OCI-LY3 (cell line): ENCODE data around the gene DRAP1.

Source experiments
- EZH2phosphoT487 ChIP-seq: fragments of 200-600 bp; shearing (Covaris generic); IDR thresholded peaks from 2 replicates; pipeline ENCODE4 v1.6.1; 2018; ENCODE audit warnings: antibody characterized with exemption, mixed run types, low read depth
- TF ChIP-seq, protein P1 (sequence below): fragments of 200-600, 300-600 bp; sonication (generic); IDR thresholded peaks from 2 replicates; pipeline ENCODE4 v1.5.1; 2014; ENCODE audit warnings: antibody characterized with exemption, low read length, low read depth

DNA sequence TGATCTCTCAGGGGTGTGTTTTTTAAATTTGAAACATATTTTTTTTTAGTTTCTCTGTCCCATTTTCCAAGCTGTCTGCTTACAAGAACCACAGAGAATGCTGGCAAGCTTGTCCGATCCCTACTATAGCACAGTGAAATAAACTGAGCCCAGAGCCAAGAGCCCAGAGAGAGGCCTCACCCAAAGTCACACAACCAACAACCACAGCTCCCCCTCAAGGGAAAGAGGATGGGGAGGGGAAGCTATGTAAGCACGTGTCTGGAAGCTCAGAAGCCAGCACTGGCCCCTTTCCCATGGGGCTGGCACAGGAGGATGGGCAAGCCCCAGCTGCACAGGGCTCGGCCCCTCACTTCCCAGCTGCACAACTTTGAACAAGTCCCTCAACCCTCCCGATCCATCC lies 39.1 kb downstream of the DRAP1 start:
- TF ChIP-seq, protein P1, sequence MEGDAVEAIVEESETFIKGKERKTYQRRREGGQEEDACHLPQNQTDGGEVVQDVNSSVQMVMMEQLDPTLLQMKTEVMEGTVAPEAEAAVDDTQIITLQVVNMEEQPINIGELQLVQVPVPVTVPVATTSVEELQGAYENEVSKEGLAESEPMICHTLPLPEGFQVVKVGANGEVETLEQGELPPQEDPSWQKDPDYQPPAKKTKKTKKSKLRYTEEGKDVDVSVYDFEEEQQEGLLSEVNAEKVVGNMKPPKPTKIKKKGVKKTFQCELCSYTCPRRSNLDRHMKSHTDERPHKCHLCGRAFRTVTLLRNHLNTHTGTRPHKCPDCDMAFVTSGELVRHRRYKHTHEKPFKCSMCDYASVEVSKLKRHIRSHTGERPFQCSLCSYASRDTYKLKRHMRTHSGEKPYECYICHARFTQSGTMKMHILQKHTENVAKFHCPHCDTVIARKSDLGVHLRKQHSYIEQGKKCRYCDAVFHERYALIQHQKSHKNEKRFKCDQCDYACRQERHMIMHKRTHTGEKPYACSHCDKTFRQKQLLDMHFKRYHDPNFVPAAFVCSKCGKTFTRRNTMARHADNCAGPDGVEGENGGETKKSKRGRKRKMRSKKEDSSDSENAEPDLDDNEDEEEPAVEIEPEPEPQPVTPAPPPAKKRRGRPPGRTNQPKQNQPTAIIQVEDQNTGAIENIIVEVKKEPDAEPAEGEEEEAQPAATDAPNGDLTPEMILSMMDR, result no peak
- no peak for TF ChIP-seq EZH2phosphoT487
